Measurements from ENCODE around the gene SUPT20HL2. TPM values are rescaled to one million over a fixed set of nuclear protein-coding genes. Genes with fewer than 3 reads are reported as not detected.

The SUPT20HL2 gene
- total and polyA plus RNA-seq, 2 donors (not counting 3 experiments of a cell fraction or from before 2014, with no cell fraction given) = not detected

DNA sequence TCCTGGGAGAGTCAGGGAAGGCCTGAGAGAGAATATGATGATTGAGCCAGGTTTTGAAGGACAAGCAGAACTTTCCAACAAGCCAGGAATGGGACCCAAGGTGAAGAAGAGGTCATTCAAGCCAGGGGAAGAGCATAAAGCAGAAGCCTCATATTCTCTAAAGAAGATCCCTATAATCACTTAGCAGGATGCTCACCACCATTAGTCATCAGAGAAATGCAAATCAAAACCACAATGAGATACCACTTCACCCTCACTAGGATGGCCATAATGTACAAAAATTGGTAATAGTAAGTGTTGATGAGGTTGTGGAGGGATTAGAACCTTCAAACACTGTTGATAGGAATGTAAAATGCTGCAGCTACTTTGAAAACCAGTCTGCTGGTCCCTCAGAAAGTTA lies 26.0 kb upstream of the SUPT20HL2 start:
- Histone ChIP-seq H3K4me1 (ENCODE audit: control insufficient read depth, extremely low read depth, insufficient read depth, low read length) (peaks cover 10% of the 10 kb centered on the region), H3K79me2 (ENCODE audit: control insufficient read depth, insufficient read depth, low read length) (no peaks in the 10 kb centered on the region), H2AFZ (ENCODE audit: low read depth, low read length) (no peak overlapping the region), H3K27me3 (ENCODE audit: control insufficient read depth in 2 of 2, insufficient read depth in 2 of 2, low read length in 2 of 2) (no peaks in the 10 kb centered on the region), H3K36me3 (ENCODE audit: control insufficient read depth in 2 of 2, extremely low read depth in 1 of 2, insufficient read depth in 2 of 2, low read length in 2 of 2) (no peaks in the 10 kb centered on the region), H4K20me1 (replicated peaks; ENCODE audit: control insufficient read depth, extremely low read depth, insufficient read depth, low read length) (no peaks in the 10 kb centered on the region), H3K9me3 (replicated peaks; ENCODE audit: control insufficient read depth, insufficient read depth, low read length) (no peaks in the 10 kb centered on the region), H3K9me1 (replicated peaks; ENCODE audit: control insufficient read depth, extremely low read depth, insufficient read depth, low read length) (no peaks in the 10 kb centered on the region), H3K27ac (ENCODE audit: insufficient read depth, low read depth, low read length) (no peak overlapping the region), H3K4me3 (replicated peaks in 1 of 3; ENCODE audit: insufficient read depth in 1 of 3, low read depth in 1 of 3, low read length in 3 of 3) (no peak overlapping the region), H3K9ac (replicated peaks; ENCODE audit: extremely low read depth, insufficient read depth, low read length) (no peak overlapping the region), H3K4me2 (ENCODE audit: insufficient read depth, low read length) (no peak overlapping the region)
- ChIA-PET POLR2A (no interaction called here), CTCF (no interaction called here)
- BruUV-seq (replicated peaks) = no TSS peak
- FAIRE-seq (no peak), DNase-seq (ENCODE audit: low read depth, low spot score) (no peak)
- intact Hi-C loops (cut with micrococcal nuclease) = no loop called here
- TF ChIP-seq JUN (IDR thresholded peaks at IDR 0.05; ENCODE audit: borderline replicate concordance, insufficient read depth, insufficient read length, low read depth) (no peak), MYC (IDR thresholded peaks at IDR 0.05; ENCODE audit: low read depth, low read length) (no peak)
- TF ChIP-seq, protein P1, sequence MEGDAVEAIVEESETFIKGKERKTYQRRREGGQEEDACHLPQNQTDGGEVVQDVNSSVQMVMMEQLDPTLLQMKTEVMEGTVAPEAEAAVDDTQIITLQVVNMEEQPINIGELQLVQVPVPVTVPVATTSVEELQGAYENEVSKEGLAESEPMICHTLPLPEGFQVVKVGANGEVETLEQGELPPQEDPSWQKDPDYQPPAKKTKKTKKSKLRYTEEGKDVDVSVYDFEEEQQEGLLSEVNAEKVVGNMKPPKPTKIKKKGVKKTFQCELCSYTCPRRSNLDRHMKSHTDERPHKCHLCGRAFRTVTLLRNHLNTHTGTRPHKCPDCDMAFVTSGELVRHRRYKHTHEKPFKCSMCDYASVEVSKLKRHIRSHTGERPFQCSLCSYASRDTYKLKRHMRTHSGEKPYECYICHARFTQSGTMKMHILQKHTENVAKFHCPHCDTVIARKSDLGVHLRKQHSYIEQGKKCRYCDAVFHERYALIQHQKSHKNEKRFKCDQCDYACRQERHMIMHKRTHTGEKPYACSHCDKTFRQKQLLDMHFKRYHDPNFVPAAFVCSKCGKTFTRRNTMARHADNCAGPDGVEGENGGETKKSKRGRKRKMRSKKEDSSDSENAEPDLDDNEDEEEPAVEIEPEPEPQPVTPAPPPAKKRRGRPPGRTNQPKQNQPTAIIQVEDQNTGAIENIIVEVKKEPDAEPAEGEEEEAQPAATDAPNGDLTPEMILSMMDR (IDR thresholded peaks at IDR 0.05; ENCODE audit: extremely low read depth in 1 of 2, insufficient read depth in 1 of 2, low read depth in 1 of 2, low read length in 2 of 2) = no peak
- dilution Hi-C loops (cut with MboI; ENCODE audit: extremely low pct_ligation_motif_present, low sequenced_read_pairs) = no loop called here

DNA sequence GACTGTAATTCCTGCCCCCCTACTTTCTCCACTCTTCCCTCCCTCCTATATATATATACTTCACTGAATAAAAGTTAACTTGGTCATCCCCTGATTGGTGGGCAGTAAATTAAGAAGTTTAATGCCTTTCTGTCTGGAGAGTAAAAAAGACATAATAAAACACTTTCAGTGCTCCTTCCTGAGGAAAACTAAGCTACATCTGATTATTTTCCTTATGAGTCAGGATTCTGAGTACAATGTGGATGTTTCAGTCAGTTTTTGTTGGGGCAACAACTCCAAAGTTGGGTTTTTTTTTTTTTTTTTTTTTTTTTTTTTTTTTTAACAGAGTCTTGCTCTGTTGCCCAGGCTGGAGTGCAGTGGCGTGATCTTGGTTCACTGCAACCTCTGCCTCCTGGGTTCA lies 22.0 kb upstream of the SUPT20HL2 start:
- Histone ChIP-seq H3K27me3 (ENCODE audit: control insufficient read depth in 2 of 2, insufficient read depth in 2 of 2, low read length in 2 of 2) (no peaks in the 10 kb centered on the region), H3K9me3 (replicated peaks; ENCODE audit: control insufficient read depth, insufficient read depth, low read length) (no peaks in the 10 kb centered on the region), H3K36me3 (ENCODE audit: control insufficient read depth in 2 of 2, extremely low read depth in 1 of 2, insufficient read depth in 2 of 2, low read length in 2 of 2) (no peaks in the 10 kb centered on the region), H3K4me3 (replicated peaks in 1 of 3; ENCODE audit: insufficient read depth in 1 of 3, low read depth in 1 of 3, low read length in 3 of 3) (no peak overlapping the region), H4K20me1 (replicated peaks; ENCODE audit: control insufficient read depth, extremely low read depth, insufficient read depth, low read length) (no peaks in the 10 kb centered on the region), H2AFZ (ENCODE audit: low read depth, low read length) (no peak overlapping the region), H3K79me2 (ENCODE audit: control insufficient read depth, insufficient read depth, low read length) (no peaks in the 10 kb centered on the region), H3K4me1 (ENCODE audit: control insufficient read depth, extremely low read depth, insufficient read depth, low read length) (peaks cover 4% of the 10 kb centered on the region), H3K9ac (replicated peaks; ENCODE audit: extremely low read depth, insufficient read depth, low read length) (no peak overlapping the region), H3K9me1 (replicated peaks; ENCODE audit: control insufficient read depth, extremely low read depth, insufficient read depth, low read length) (no peaks in the 10 kb centered on the region), H3K4me2 (ENCODE audit: insufficient read depth, low read length) (no peak overlapping the region), H3K27ac (ENCODE audit: insufficient read depth, low read depth, low read length) (peak overlapping the region; percentile 3)
- ChIA-PET POLR2A (no interaction called here), CTCF (interaction anchor here (0.9 to 1.1 kb wide), 2 partner anchors 34 to 35 kb away, joined by 3 to 5 read pairs; no protein-coding TSS in a partner anchor)
- dilution Hi-C loops (cut with MboI; ENCODE audit: extremely low pct_ligation_motif_present, low sequenced_read_pairs) = no loop called here
- TF ChIP-seq EZH2 (IDR thresholded peaks at IDR 0.05; ENCODE audit: borderline replicate concordance, low read depth, low read length, severe bottlenecking) (no peak), POLR2AphosphoS5 (IDR thresholded peaks at IDR 0.05; ENCODE audit: insufficient read depth, low read depth, low read length) (no peak), MYC (IDR thresholded peaks at IDR 0.05; ENCODE audit: low read depth, low read length) (no peak), POLR2A (IDR thresholded peaks at IDR 0.05; ENCODE audit: low read depth, low read length) (no peak), FOS (IDR thresholded peaks at IDR 0.05; ENCODE audit: borderline replicate concordance, insufficient read depth, low read length) (no peak)
- TF ChIP-seq, protein P2, sequence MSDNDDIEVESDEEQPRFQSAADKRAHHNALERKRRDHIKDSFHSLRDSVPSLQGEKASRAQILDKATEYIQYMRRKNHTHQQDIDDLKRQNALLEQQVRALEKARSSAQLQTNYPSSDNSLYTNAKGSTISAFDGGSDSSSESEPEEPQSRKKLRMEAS (IDR thresholded peaks at IDR 0.05; ENCODE audit: insufficient read depth, insufficient read length) = no peak
- DNase-seq (ENCODE audit: low read depth, low spot score) (peak; percentile 30), FAIRE-seq (no peak)
- intact Hi-C loops (cut with micrococcal nuclease) = no loop called here
- no TSS peak for BruUV-seq (replicated peaks)
